AG04449 (cell line): ENCODE data around the gene RNF111.

Experiments
- CTCF ChIA-PET: fragments of 350-600 bp; formaldehyde crosslinking; extraction: SDS; loops from one replicate; lab custom pipeline; 2021; ENCODE audit warnings: antibody characterized with exemption; lab: Yijun Ruan, JAX
- POLR2A ChIA-PET: fragments of 400-600, 350-600 bp; formaldehyde crosslinking; extraction: SDS; loops from one replicate; lab custom pipeline; 2020; ENCODE audit warnings: antibody characterized with exemption, inconsistent platforms; lab: Yijun Ruan, JAX
- DNase-seq: peaks from one replicate; pipeline ENCODE4 v3.0.0-alpha.2; 2010; ENCODE audit warnings: low read depth, low spot score
- H3K4me3 ChIP-seq: 2 replicates; pipeline ENCODE4 v1.5.1; 2011; ENCODE audit warnings: low read depth, mild to moderate bottlenecking, control low read depth, low read length
- CTCF ChIP-seq: IDR thresholded peaks from one replicate; pipeline ENCODE4 v1.5.1; 2011; ENCODE audit warnings: mild to moderate bottlenecking, moderate library complexity, low read length, control low read depth, inconsistent platforms; ENCODE audit not compliant: insufficient read depth; ENCODE audit errors: missing control alignments

The RNF111 gene

GRCh38 chr15:59002418-59002859, 15.0 kb downstream of the RNF111 start:
- H3K4me3 ChIP-seq = no peak overlapping the region
- POLR2A ChIA-PET = no interaction called here
- CTCF ChIA-PET = interaction anchor here (0.8 to 2.2 kb wide), 2 partner anchors 8 to 16 kb away, joined by 3 to 6 read pairs; no protein-coding TSS in a partner anchor
- no peak for DNase-seq
- no peak for TF ChIP-seq CTCF

GRCh38 chr15:59005579-59005978, 18.1 kb downstream of the RNF111 start:
- no peak for TF ChIP-seq CTCF
- no peak overlapping the region for H3K4me3 ChIP-seq
- DNase-seq = no peak
- POLR2A ChIA-PET = no interaction called here
- CTCF ChIA-PET = no interaction called here

- no peak for TF ChIP-seq CTCF
- no peak for DNase-seq
- POLR2A ChIA-PET = no interaction called here
- no peak overlapping the region for H3K4me3 ChIP-seq
- CTCF ChIA-PET = no interaction called here
Observed at GRCh38 chr15:59008086-59008485, 20.6 kb downstream of the RNF111 start.

GRCh38 chr15:59011262-59011952, 23.9 kb downstream of the RNF111 start:
- H3K4me3 ChIP-seq = no peak overlapping the region
- DNase-seq = no peak
- POLR2A ChIA-PET = no interaction called here
- CTCF ChIA-PET = no interaction called here
- no peak for TF ChIP-seq CTCF

- CTCF ChIA-PET = interaction anchor here (1.2 kb wide), 1 partner anchor 16 kb away, joined by 3 read pairs; no protein-coding TSS in a partner anchor
- POLR2A ChIA-PET = no interaction called here
- no peak for TF ChIP-seq CTCF
- DNase-seq = no peak
- H3K4me3 ChIP-seq = no peak overlapping the region
Observed at GRCh38 chr15:59013246-59013873, 25.9 kb downstream of the RNF111 start.

- ChIA-PET POLR2A (no interaction called here), CTCF (interaction anchor here (1.2 kb wide), 1 partner anchor 17 kb away, joined by 3 read pairs; no protein-coding TSS in a partner anchor)
- H3K4me3 ChIP-seq = no peak overlapping the region
- TF ChIP-seq CTCF = no peak
- no peak for DNase-seq
Observed at GRCh38 chr15:59014068-59014467, 26.6 kb downstream of the RNF111 start.
